HFFc6 (cell line): ENCODE results near the gene INSM2. TPM values are rescaled to one million over a fixed set of nuclear protein-coding genes. Genes with fewer than 3 reads are reported as not detected.

Experiments
- DNase-seq: peaks from one replicate; pipeline ENCODE4 v3.0.0-alpha.2; 2018
- H3K27ac Mint-ChIP-seq: 2 replicates; pipeline ENCODE4 v1.8.0; 2020; ENCODE audit warnings: mild to moderate bottlenecking, mixed read lengths
- H3K27me3 Mint-ChIP-seq: 2 replicates; pipeline ENCODE4 v1.8.0; 2021; ENCODE audit warnings: mild to moderate bottlenecking, moderate library complexity, mixed read lengths; ENCODE audit not compliant: insufficient read depth
- H3K36me3 Mint-ChIP-seq: 2 replicates; pipeline ENCODE4 v1.8.0; 2021; ENCODE audit warnings: low read depth, mixed read lengths
- H3K4me1 Mint-ChIP-seq: 2 replicates; pipeline ENCODE4 v1.8.0; 2020; ENCODE audit warnings: low read depth, mixed read lengths
- H3K4me3 Mint-ChIP-seq: 2 replicates; pipeline ENCODE4 v1.8.0; 2020; ENCODE audit warnings: mild to moderate bottlenecking, moderate library complexity, mixed read lengths
- H3K9me3 Mint-ChIP-seq: 2 replicates; pipeline ENCODE4 v1.8.0; 2020; ENCODE audit warnings: mild to moderate bottlenecking, mixed read lengths
- total RNA-seq, 6 experiments: library from RNA; stranded (reverse); fragmentation: NEBNext Ultra II Directional; extraction: Animal tissue kit (Norgen Biotek cat#: 25700); gene quantifications; 2 replicates in 1 of 6; 3 replicates in 5 of 6; pipeline ENCODE4 v1.2.3, GENCODE V29; 2021
- TF ChIP-seq, protein P1 (sequence below): fragments of 200-600 bp; sonication (generic); IDR thresholded peaks from 2 replicates; pipeline ENCODE4 v1.5.0; 2021; ENCODE audit warnings: antibody characterized with exemption, mild to moderate bottlenecking

The INSM2 gene
- total RNA-seq, 6 experiments from 2014 or later: not detected

DNA sequence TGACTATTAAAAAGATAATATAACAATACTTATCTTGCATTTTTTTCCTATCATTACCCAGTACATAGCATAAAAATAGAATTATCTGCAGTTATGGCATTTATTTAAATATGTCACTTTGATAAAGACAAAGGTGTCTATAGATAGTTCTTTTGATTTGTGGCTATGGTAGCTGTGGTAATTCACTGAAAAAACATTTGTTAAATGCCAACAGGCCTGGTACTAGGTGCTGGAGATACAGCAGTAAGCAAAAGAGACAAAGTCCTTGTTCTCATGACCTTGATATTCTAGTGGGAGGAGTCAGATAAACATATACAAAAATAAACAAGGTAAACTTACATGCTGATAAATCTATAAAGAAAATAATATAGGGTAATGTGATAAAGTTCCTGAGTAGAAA, 44.7 kb downstream of the INSM2 start:
- no peaks in the 10 kb centered on the region for H3K4me1 Mint-ChIP-seq
- H3K36me3 Mint-ChIP-seq: 0 out of 2 replicates have a peak, but pooled peaks cover 5% of the 10 kb centered on the region
- no peak for DNase-seq
- H3K27me3 Mint-ChIP-seq: no peaks in the 10 kb centered on the region
- TF ChIP-seq, protein P1, sequence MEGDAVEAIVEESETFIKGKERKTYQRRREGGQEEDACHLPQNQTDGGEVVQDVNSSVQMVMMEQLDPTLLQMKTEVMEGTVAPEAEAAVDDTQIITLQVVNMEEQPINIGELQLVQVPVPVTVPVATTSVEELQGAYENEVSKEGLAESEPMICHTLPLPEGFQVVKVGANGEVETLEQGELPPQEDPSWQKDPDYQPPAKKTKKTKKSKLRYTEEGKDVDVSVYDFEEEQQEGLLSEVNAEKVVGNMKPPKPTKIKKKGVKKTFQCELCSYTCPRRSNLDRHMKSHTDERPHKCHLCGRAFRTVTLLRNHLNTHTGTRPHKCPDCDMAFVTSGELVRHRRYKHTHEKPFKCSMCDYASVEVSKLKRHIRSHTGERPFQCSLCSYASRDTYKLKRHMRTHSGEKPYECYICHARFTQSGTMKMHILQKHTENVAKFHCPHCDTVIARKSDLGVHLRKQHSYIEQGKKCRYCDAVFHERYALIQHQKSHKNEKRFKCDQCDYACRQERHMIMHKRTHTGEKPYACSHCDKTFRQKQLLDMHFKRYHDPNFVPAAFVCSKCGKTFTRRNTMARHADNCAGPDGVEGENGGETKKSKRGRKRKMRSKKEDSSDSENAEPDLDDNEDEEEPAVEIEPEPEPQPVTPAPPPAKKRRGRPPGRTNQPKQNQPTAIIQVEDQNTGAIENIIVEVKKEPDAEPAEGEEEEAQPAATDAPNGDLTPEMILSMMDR: no peak
- no peak overlapping the region for H3K4me3 Mint-ChIP-seq
- no peak overlapping the region for H3K27ac Mint-ChIP-seq
- no peaks in the 10 kb centered on the region for H3K9me3 Mint-ChIP-seq

Other genes with a start within 250 kb of the INSM2 start
- 100 to 1,000 TPM; 186 to 233 (median 222) TPM for gene PSMA6, start 241.8 kb upstream of the INSM2 start, total RNA-seq
- 10 to 100 TPM; 27.6 to 52.1 (median 48.3) TPM for gene NFKBIA, start 129.4 kb upstream of the INSM2 start, total RNA-seq